IgD-negative memory B cell (primary cell): Measurements from ENCODE around the gene PTGR2. TPM values are rescaled to one million over a fixed set of nuclear protein-coding genes. Genes with fewer than 3 reads are reported as not detected.
"Not testable (repeated sequence)": the region's sequence is repeated elsewhere in the genome, so short reads cannot be mapped to it uniquely, and the experiment has no call there.

Experiments used
- H3K27ac Mint-ChIP-seq, 3 donors: one replicate each; pipeline ENCODE4 v1.8.0; 2020 to 2022; ENCODE audit warnings: mild to moderate bottlenecking in 3 of 3, mixed read lengths in 3 of 3, moderate library complexity in 1 of 3
- H3K27me3 Mint-ChIP-seq: one replicate; pipeline ENCODE4 v1.8.0; 2021; ENCODE audit warnings: mixed read lengths
- H3K36me3 Mint-ChIP-seq: one replicate; pipeline ENCODE4 v1.8.0; 2020; ENCODE audit warnings: mild to moderate bottlenecking, mixed read lengths
- H3K4me1 Mint-ChIP-seq, 3 donors: one replicate each; pipeline ENCODE4 v1.8.0; 2020 to 2022; ENCODE audit warnings: mixed read lengths in 3 of 3, mild to moderate bottlenecking in 1 of 3
- H3K4me3 Mint-ChIP-seq, 4 donors: one replicate each; pipeline ENCODE4 v1.8.0; 2020 to 2022; ENCODE audit warnings: mild to moderate bottlenecking in 4 of 4, mixed read lengths in 4 of 4, moderate library complexity in 3 of 4
- H3K9me3 Mint-ChIP-seq, 3 donors: one replicate each; pipeline ENCODE4 v1.8.0; 2020 to 2021; ENCODE audit warnings: mixed read lengths in 3 of 3, mild to moderate bottlenecking in 1 of 3
- polyA plus RNA-seq: library from polyadenylated mRNA; unstranded; fragments of 300-500 nt; fragmentation: Illumina TruSeq; gene quantifications from one replicate; pipeline ENCODE4 v1.2.3, GENCODE V29; 2021

Gene PTGR2
- polyA plus RNA-seq, 1 donor from 2014 or later: 2.0 TPM

- Mint-ChIP-seq H3K4me1 (peaks cover 26 to 44% (median 33%) of the 10 kb centered on the region in 3 donors), H3K9me3 (no peaks in the 10 kb centered on the region), H3K4me3 (peak overlapping the region; percentile 88 to 99 (median 96))
These were observed 35.6 kb downstream of the PTGR2 start for GRCh38 chr14:73887318-73887616.

GRCh38 chr14:73887694-73888459 is 36.2 kb downstream of the PTGR2 start:
- peaks cover 2% of the 10 kb centered on the region for H3K36me3 Mint-ChIP-seq
- peak overlapping the region; percentile 88 to 99 (median 96) for H3K4me3 Mint-ChIP-seq
- H3K27ac Mint-ChIP-seq: peak overlapping the region; percentile 93 to 98 (median 97)
- no peaks in the 10 kb centered on the region for H3K9me3 Mint-ChIP-seq
- H3K4me1 Mint-ChIP-seq: peaks cover 26 to 44% (median 33%) of the 10 kb centered on the region in 3 donors
- no peaks in the 10 kb centered on the region for H3K27me3 Mint-ChIP-seq

More at GRCh38 chr14:73887318-73887616, 35.6 kb downstream of the PTGR2 start:
- Mint-ChIP-seq H3K36me3 (peaks cover 2% of the 10 kb centered on the region), H3K27me3 (no peaks in the 10 kb centered on the region), H3K27ac (peak overlapping the region; percentile 93 to 98 (median 97))

- Mint-ChIP-seq H3K27ac (peak overlapping the region; percentile 93 to 98 (median 97)), H3K4me3 (peak overlapping the region in 2 of 4 donors; percentile 98 to 99), H3K9me3 (no peaks in the 10 kb centered on the region), H3K27me3 (no peaks in the 10 kb centered on the region), H3K4me1 (peaks cover 26 to 44% (median 33%) of the 10 kb centered on the region in 3 donors), H3K36me3 (peaks cover 2% of the 10 kb centered on the region)
These were observed 36.8 kb downstream of the PTGR2 start for GRCh38 chr14:73888460-73888725.

- H3K4me3 Mint-ChIP-seq: peak overlapping the region in 2 of 4 donors; percentile 12 to 99
- H3K27ac Mint-ChIP-seq: peak overlapping the region; percentile 76 to 98 (median 97)
- H3K4me1 Mint-ChIP-seq: peaks cover 26 to 44% (median 33%) of the 10 kb centered on the region in 3 donors
These were observed 37.3 kb downstream of the PTGR2 start for GRCh38 chr14:73888971-73889370.

GRCh38 chr14:73889376-73889775 is 37.7 kb downstream of the PTGR2 start:
- Mint-ChIP-seq H3K36me3 (peaks cover 5% of the 10 kb centered on the region), H3K27me3 (no peaks in the 10 kb centered on the region), H3K4me1 (peaks cover 26 to 43% (median 33%) of the 10 kb centered on the region in 3 donors), H3K27ac (peak overlapping the region in 2 of 3 donors; percentile 40 to 89), H3K9me3 (no peaks in the 10 kb centered on the region), H3K4me3 (peak overlapping the region in 2 of 4 donors; percentile 18 to 99)

More at GRCh38 chr14:73888971-73889370, 37.3 kb downstream of the PTGR2 start:
- Mint-ChIP-seq H3K9me3 (no peaks in the 10 kb centered on the region), H3K27me3 (no peaks in the 10 kb centered on the region), H3K36me3 (peaks cover 5% of the 10 kb centered on the region)

GRCh38 chr14:73894180-73894687 is 42.6 kb downstream of the PTGR2 start:
- not testable (repeated sequence) for H3K4me3 Mint-ChIP-seq, H3K9me3 Mint-ChIP-seq, H3K4me1 Mint-ChIP-seq, H3K27ac Mint-ChIP-seq, H3K27me3 Mint-ChIP-seq, H3K36me3 Mint-ChIP-seq

GRCh38 chr14:73895939-73896338 is 44.3 kb downstream of the PTGR2 start:
- Mint-ChIP-seq H3K27me3 (no peaks in the 10 kb centered on the region), H3K36me3 (peaks cover 8% of the 10 kb centered on the region), H3K9me3 (no peaks in the 10 kb centered on the region), H3K4me1 (peaks cover 0 to 1% (median 0%) of the 10 kb centered on the region in 3 donors), H3K27ac (no peak overlapping the region), H3K4me3 (no peak overlapping the region)

GRCh38 chr14:73896521-73896920 is 44.9 kb downstream of the PTGR2 start:
- H3K27me3 Mint-ChIP-seq: no peaks in the 10 kb centered on the region
- H3K4me1 Mint-ChIP-seq: peaks cover 0 to 1% (median 0%) of the 10 kb centered on the region in 3 donors
- peak overlapping the region in 1 of 3 donors; percentile 33 for H3K27ac Mint-ChIP-seq
- H3K9me3 Mint-ChIP-seq: no peaks in the 10 kb centered on the region
- peaks cover 8% of the 10 kb centered on the region for H3K36me3 Mint-ChIP-seq
- no peak overlapping the region for H3K4me3 Mint-ChIP-seq

- H3K36me3 Mint-ChIP-seq: peaks cover 4% of the 10 kb centered on the region
- no peaks in the 10 kb centered on the region for H3K4me1 Mint-ChIP-seq
- no peaks in the 10 kb centered on the region for H3K27me3 Mint-ChIP-seq
- H3K4me3 Mint-ChIP-seq: no peak overlapping the region
- no peaks in the 10 kb centered on the region for H3K9me3 Mint-ChIP-seq
- H3K27ac Mint-ChIP-seq: no peak overlapping the region
These were observed 51.4 kb downstream of the PTGR2 start for GRCh38 chr14:73903028-73903427.

GRCh38 chr14:73909681-73910080 is 58.0 kb downstream of the PTGR2 start:
- peaks cover 0 to 5% (median 1%) of the 10 kb centered on the region in 3 donors for H3K9me3 Mint-ChIP-seq
- peaks cover 23% of the 10 kb centered on the region for H3K36me3 Mint-ChIP-seq
- peak overlapping the region in 1 of 3 donors; percentile 12 for H3K27ac Mint-ChIP-seq
- H3K4me3 Mint-ChIP-seq: no peak overlapping the region
- H3K4me1 Mint-ChIP-seq: no peaks in the 10 kb centered on the region
- no peaks in the 10 kb centered on the region for H3K27me3 Mint-ChIP-seq

GRCh38 chr14:73913256-73913655 is 61.6 kb downstream of the PTGR2 start:
- Mint-ChIP-seq H3K9me3 (peaks cover 0 to 5% (median 1%) of the 10 kb centered on the region in 3 donors), H3K27ac (no peak overlapping the region), H3K27me3 (no peaks in the 10 kb centered on the region), H3K4me3 (no peak overlapping the region), H3K36me3 (peaks cover 25% of the 10 kb centered on the region), H3K4me1 (peaks cover 0 to 3% (median 0%) of the 10 kb centered on the region in 3 donors)

- no peak overlapping the region for H3K4me3 Mint-ChIP-seq
- peaks cover 0 to 3% (median 0%) of the 10 kb centered on the region in 3 donors for H3K4me1 Mint-ChIP-seq
- H3K36me3 Mint-ChIP-seq: peaks cover 22% of the 10 kb centered on the region
- no peak overlapping the region for H3K27ac Mint-ChIP-seq
- H3K9me3 Mint-ChIP-seq: peaks cover 0 to 1% (median under 1%) of the 10 kb centered on the region in 3 donors
- H3K27me3 Mint-ChIP-seq: no peaks in the 10 kb centered on the region
These were observed 64.7 kb downstream of the PTGR2 start for GRCh38 chr14:73916324-73916723.

- H3K4me3 Mint-ChIP-seq, H3K9me3 Mint-ChIP-seq, H3K27me3 Mint-ChIP-seq, H3K27ac Mint-ChIP-seq, H3K4me1 Mint-ChIP-seq: not testable (repeated sequence)
- H3K36me3 Mint-ChIP-seq: peaks cover 14% of the 10 kb centered on the region
These were observed 67.8 kb downstream of the PTGR2 start for GRCh38 chr14:73919457-73919856.

- no peak overlapping the region for H3K27ac Mint-ChIP-seq
- peaks cover 0 to 1% (median 0%) of the 10 kb centered on the region in 3 donors for H3K4me1 Mint-ChIP-seq
- no peaks in the 10 kb centered on the region for H3K9me3 Mint-ChIP-seq
- H3K4me3 Mint-ChIP-seq: peak overlapping the region in 1 of 4 donors; percentile 60
- peaks cover 11% of the 10 kb centered on the region for H3K36me3 Mint-ChIP-seq
- no peaks in the 10 kb centered on the region for H3K27me3 Mint-ChIP-seq
These were observed 72.7 kb downstream of the PTGR2 start for GRCh38 chr14:73924337-73924736.
